CD4-positive, alpha-beta T cell treated with Interleukin-4 for 4 hours (primary cell): ENCODE results near the gene TMX4.
"Not testable (repeated sequence)": the region's sequence is repeated elsewhere in the genome, so short reads cannot be mapped to it uniquely, and the experiment has no call there.

Source experiments
- DNase-seq: peaks from one replicate; pipeline ENCODE4 v3.0.0-alpha.2; 2020

Gene TMX4, protein sequence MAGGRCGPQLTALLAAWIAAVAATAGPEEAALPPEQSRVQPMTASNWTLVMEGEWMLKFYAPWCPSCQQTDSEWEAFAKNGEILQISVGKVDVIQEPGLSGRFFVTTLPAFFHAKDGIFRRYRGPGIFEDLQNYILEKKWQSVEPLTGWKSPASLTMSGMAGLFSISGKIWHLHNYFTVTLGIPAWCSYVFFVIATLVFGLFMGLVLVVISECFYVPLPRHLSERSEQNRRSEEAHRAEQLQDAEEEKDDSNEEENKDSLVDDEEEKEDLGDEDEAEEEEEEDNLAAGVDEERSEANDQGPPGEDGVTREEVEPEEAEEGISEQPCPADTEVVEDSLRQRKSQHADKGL

DNA sequence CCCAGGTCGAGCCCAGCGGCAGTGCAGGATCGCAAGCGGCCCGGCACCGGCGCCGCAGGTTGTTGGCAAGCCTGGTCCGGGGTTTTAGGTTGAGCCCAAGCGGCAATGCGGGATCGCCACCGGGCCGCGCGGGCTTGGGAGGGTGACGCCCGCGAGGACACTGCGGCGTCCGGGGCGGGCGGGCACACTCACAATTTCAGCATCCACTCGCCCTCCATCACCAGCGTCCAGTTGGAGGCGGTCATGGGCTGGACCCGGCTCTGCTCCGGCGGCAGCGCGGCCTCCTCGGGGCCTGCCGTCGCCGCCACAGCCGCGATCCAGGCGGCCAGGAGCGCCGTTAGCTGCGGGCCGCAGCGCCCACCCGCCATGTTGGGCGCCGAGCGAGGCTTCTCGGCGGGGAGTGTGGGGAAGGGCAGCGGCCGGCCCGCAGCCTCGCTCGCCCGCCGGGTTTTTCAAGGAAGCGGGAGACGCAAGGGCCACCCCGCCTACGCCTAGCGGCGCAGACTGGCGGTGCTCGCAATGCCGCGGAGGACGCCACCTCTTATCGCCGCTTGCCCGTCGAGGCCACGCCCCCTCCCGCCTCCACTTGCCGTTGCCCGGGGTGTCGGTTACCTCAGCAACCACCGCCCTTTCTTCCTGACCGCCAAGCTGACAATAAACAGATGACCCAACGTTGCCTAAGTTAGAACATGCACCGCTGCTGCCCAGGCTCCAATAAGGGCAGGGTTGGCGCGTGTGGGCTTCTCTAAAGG is at the start of gene TMX4:
Gene TMX4 (minus strand): TSS at position 516 of the 752 bp plus-strand sequence. CDS start 148 bp downstream, at position 368.
- DNase-seq: peak; percentile 92

DNA sequence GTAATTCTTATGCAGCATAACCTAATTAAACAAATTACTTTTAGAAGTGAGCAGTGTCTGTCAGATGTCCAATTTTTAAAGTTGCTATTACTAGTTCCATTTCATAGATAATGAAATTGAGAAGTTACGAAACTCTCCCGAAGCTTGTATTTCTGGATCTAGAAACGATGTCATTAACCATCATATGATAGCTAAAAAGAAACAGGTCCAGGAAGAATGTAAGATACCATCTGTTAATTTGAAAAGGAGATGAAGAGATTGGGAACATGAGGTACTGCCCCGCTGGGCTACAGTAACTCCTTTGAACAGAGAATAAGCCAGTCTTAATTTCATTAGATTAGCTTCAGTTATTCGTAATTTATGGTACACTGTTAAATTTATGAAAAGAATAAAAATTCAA is 47.5 kb upstream of the TMX4 start:
- no peak for DNase-seq

DNA sequence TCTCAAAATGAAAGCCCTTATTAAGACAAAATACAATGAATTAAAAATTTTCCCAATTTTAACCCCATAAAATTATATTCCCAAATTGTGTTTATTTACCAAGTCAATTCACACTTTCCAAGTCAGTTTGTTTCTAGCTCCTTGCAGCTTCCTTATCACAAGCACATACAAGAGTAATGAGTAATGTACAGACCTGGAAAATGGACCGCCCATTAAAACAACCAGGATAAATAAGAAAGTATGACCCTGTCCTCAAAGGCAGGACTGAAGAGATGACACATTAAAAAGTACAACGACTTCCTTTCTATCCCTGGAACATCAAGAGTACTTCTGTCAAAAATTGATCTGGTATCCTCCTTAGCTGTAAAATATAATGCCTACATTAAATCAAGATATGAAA is 47.1 kb upstream of the TMX4 start:
- DNase-seq: no peak

DNA sequence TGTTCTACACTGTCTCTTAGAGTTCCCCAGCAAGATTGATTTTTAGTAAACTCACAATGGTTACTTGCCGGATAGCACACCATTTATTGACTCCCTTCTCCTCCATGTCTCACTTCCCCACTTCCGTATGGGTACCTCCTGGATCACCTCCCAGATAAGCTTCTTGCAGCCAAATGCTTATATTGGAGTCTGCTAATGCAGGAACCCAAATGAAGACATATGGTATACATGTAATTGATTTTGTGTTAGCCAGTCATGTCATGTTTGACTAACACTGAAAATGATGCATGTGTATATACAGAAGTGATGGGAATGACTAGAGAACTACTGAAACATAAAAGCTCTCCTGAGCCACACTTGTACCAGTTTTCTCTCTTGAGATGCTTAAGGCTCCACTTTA is 46.1 kb upstream of the TMX4 start:
- no peak for DNase-seq

DNA sequence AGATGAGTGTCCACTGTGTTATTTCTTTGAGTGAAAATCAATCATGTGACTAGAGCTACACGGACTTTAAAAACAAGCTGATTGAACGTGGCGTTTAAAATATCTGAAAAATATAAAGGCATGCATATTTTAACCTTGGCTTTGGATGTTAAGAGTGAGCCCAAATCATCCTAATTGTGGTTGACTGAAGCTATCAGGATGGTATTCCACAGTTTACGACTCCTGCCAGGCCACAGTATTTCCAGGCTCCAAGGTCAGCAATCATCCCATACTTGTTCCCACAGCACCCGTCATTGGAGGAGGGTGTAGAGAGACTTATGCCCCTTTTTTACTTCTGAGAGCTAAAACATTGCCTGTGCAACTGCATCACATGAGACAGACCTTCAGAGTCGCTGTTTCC is 43.2 kb upstream of the TMX4 start:
- no peak for DNase-seq

DNA sequence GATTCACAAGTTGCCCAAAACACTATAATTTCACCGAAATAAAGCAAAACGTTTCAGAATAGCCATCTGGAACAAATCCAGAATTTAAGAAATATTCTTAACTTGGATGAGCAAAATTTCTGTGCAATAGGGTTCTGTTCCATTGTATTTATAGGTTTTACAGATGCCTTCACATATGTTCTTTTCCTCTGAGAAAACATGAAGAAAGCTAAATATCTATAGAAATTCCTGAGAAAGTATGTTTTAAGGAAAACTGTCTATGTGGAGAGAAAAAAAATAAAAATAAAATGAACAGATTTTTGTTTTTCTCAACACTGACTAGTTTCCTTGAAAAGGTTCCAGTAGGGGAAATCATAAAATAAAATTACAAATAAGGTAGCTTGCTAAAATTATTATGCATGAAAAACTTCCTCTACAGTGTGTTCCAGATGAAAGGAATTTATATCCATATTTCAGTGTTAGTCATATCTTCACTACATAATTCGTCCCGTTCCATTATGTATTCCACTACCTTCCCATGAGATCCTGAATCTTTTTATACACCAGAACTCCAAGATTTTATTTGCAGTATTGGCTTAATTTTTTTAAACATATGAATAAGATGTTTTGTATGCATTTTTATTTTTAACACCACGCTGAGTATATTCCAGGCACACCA is 42.4 kb upstream of the TMX4 start:
- DNase-seq: no peak

DNA sequence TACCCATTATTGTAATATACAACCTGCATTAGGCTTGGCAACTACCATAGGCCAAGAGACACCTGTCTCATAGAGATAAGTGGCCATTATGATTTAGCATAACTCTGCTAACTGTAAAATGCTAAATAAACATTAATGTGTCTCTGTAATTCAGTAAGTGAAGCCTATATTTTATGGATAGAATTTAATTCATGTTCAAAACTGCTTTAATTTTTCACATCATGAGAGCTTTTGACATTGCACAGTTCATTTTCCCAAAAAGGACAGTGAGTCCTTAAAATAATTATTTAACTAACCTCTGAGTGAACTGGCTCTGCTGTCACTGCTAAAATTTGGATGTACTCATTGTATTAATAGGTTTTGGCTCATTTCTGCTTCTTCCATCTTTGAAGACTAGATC is 41.4 kb upstream of the TMX4 start:
- no peak for DNase-seq

DNA sequence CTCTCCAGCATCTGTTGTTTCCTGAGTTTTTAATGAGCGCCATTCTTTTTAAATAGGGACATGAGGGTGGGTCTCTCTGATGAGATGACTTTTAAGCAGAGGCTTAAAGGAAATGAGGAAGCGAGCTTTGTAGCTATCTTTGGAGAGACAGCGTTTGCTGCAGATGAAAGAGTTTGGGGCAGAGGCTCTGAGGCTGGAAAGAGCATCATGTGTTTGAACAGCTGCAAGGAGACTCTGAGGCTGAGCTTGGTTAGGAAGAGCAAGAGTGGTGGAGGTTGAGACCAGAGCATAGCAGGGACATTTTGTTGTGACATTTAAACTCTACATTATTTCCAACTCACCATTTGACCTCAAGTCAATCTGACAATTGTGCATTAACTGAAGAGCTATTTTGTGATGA is 38.3 kb upstream of the TMX4 start:
- DNase-seq: no peak

DNA sequence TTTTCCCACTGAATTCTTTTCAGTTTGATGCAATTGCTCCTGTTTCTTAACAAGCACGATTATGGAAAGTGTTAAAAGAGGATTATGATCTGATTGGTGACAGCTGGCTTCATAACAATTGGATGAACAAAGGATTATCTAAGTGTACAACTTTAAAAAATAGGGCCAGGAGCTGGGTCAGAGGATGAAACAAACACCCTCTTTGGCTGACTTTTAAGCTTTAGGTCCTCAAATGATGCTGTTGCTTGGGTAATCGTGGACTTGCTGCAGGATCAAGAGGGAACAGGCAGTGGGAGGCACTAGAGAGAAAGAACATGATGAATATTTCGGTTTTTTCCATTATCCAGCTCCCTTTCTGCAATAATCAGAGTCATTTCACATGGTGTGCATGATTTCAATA is 35.5 kb upstream of the TMX4 start:
- DNase-seq: no peak

DNA sequence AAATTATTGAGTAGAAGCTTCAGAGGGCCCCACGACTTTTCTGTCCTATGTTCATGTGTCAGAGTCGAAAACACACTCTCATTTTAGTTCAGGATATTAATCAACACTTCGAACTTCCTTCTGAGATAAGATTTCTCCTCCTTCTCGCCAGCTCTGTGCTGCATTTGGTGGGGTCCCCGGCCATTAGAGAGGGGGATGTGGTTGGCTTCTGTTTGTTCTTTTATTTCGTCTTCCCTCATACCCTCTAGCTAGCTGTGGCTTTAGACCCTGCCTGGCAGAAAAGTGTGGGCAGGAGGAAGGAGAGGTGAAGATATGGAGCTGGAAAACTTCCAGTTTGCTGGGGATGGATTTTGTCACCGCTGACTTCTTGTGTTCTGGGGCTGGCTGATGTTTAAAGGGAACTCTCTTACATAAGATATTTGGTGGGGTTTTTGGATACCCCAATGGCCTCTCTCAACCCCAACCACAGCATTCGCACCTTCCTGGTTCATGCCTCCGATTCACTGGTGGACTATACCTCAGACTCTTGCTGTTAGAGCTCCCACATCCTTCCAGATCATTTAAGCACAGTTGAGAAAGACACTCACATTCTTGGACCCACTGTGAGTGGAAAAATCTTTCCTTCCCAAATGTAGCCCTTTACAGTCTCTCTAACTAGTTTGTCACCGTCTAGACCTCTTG is 30.7 kb upstream of the TMX4 start:
- DNase-seq: no peak

DNA sequence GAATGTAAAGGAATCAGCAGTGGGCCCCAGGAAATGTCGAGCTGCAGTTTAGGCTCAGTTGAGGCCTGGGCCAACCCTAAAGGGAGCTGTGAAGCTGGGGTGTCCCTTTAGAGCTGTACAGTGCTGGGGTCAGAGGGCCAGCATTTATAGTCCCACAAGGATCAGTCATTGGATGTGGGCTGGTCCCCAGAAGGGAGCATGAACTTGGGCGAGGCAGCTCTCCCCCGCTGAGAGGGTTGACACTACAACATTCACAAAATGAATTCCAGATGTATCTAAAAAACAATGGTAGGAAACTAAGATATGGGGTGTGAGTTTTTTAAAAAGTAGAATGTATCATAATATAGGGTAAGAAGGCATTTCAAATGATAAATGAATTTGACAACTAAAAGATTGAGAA is 29.7 kb upstream of the TMX4 start:
- no peak for DNase-seq

DNA sequence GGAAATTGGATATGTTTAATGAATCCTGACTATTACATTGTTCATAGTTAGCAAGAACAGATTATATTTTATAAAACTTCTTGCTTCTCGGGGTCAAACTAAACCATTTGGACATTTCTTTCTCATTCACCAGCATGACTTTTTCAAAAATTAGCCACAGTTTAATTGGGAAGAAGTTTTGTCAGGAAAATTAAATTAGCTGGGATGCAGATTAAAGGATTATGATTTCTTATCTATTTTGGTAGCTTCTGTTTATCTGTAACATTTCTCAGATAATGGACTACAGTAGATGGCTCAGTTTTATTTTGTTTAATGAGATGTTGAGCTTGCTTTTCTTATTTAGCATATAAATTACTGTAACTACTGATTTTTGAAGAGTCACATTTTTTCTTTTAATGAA is 26.4 kb upstream of the TMX4 start:
- DNase-seq: no peak

DNA sequence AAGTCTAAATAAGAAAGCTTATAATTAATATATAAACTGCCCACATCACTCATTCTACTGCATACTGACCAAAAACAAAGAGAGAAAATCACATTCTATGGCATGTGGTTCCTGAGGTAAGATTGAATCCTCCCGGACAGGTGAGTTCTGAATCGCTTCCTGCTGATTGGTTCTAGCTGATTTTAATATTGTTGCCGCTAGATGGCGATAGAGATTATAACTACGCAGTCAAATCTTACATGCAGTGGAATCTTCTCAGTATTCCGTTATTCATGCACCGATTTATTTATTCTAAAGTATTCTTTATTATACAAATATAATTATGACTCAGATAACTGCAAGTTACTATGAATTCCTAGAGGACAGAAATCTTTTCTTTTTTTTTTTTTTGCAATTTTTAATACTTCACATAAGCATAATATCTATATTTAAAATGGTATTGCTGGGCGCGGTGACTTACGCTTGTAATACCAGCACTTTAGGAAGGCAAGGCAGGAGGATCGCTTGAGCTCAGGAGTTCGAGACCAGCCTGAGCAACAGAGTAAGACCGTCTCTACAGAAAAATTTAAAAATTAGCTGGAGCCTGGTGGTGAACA is 24.2 kb upstream of the TMX4 start:
- DNase-seq: peak; percentile 81

DNA sequence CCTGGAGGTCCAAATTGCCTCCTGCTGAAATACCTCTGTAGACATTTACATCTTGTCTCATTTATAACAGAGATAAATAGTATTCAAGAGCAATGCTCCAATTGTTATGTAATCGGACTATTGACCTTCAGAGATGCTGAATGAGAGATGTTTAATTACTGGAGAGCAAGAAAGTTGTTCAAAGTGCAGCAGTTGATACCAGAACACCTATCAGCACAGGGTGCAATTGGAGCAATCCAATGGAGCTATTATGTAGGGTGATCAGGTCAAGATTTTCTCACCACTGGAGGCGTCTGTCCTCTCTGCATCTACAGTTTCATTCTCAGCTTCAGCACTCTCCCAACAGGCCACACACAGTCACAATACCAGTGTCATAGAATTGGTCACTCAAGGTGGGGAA is 19.5 kb upstream of the TMX4 start:
- DNase-seq: no peak

DNA sequence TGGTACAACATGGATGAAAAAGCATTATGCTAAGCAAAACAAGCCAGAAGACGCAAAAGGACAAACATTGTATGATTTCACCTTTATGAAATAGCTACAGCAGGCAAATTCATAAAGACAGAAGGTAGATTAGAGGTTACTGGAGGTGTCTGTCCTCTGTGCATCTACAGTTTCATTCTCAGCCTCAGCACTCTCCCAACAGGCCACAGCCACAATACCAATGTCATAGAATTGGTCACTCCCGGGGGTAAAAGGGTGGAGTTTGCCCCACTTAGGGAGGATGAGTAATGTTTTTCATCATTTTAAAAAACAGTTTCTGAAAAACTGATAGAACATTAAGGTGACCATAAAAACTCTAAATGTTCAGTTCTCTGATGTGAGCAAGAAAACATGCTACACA is 17.2 kb upstream of the TMX4 start:
- DNase-seq: no peak

DNA sequence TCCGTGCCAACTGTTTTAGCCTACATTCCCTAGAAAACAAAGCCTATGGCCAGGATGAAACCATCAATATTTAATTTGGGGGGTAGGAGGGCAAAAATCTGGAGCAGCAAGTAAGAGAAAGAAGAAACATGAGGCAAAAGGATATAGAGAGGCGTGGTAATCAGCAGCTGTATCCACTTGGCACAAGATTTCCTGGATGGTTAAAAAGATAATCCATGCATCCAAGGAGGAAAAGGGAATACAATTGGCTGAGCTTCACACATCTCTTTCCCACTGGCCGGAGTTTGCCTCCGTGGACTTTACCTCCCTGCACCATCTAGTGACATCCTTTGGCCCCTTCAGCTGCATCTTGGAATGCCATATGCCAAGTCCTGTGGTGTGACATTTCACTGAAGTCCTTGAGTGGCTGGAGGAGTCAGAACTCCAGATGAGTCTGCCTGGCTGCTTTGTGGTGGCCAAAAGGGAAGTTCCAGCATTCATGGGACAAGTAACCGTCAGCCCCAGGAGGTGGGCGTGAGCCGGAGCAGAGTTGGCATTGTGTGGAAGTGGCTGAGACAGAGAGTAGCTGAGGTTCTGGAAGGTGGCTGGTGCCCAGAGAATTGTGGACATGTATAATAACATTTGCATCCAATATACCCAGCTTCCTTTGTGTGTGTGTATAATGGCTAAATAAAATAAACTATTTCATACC is 13.7 kb upstream of the TMX4 start:
- DNase-seq: no peak

DNA sequence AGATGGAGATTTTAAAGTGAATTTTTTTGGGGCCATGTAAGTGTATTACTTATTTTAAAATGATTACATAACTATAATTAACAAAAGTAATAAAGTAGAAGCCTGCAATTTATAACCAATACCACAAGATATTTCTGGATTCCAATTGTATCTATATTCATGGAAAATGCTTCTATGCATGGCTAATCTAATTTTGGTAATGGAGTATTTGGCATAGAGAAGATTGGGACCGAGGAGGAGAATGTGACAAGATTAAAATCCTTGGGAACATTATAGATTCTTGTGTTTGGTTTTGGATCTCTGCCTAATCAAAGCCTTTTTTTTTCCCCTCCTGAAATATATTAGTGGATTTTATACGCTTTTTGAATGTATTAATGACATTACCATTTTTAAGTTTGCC is 12.9 kb upstream of the TMX4 start:
- DNase-seq: no peak

DNA sequence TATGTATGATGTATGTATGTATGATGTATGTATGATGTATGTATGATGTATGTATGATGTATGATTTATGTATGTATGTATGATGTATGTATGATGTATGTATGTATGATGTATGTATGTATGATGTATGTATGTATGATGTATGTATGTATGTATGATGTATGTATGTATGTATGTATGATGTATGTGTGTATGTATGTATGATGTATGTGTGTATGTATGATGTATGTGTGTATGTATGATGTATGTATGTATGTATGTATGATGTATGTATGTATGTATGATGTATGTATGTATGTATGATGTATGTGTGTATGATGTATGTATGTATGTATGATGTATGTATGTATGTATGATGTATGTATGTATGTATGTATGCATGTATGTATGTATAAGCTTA is 12.0 kb upstream of the TMX4 start:
- DNase-seq: not testable (repeated sequence)

DNA sequence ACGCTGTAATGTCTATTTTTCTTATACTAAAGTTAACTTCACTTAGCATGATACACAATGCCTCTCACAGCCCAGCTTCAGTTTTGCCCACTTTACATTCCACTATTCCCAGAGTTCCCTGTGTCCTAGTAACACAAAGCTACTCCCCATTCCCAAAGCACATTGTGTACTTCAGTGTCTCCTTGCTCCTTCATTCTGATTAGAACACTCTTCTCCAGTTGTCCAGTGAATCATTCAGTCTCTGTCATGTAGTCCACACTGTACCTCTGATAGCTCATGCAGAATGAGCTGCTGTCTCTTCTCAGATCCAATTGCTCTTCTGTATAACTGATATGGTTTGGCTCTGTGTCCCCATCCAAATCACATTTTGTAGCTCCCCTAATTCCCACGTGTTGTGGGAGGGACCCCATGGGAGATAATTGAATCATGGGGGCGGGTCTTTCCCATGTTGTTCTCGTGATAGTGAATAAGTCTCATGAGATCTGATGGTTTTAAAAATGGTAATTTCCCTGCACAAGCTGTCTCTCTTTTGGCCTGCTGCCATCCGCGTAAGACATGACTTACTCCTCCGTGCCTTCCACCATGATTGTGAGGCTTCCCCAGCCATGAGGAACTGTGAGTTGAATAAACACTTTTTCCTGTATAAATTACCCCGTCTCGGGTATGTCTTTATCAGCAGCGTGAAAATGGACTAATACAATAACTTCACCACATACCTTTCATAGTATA is 2.1 kb upstream of the TMX4 start:
- DNase-seq: no peak

DNA sequence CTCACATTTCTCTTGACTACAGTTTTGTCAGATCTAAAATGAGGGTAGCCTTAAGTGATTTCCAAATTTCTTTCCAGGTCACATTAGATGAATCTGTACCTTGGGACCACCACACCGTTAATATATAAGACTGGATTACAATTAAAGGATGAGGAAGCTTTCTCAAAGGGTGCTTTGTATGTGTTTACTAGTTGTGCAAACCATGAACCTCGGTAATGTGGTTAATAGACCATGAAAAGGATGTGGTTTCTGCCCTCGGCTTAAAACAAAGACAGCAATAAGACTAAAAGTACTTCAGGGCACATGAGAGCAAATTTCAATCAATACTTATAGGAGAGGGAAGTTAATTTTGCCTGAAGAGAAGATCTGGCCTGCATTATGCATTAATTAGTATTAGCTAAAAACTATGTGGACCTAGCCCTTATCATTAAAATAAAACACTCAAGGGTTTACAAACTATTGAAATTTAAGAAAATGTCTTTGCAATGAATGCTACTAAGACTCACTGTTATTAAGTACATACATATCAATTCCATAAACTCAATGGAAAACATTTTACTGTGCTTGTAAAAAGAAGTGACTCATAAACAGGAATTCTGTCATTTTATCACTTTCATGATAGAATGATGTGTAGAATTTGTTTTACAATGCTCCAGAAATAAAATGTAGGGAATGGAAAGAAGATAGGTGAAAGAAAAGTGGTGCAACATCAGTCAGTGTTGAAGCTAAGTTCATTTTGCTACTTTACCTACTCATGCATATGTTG is 936 bp upstream of the TMX4 start:
- peak; percentile 71 for DNase-seq

DNA sequence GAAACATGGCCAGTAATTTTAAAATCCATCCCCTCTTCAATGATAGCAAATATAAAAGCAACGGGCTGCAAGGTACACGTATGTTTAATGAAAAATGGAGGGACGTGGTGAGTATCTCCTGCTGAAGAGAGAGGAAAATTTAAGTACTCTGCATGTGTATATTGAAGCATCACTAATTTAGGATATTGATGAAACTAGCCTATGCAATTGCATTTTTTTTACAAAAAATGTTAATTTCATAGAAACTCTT is 362 bp upstream of the TMX4 start:
- DNase-seq: no peak

DNA sequence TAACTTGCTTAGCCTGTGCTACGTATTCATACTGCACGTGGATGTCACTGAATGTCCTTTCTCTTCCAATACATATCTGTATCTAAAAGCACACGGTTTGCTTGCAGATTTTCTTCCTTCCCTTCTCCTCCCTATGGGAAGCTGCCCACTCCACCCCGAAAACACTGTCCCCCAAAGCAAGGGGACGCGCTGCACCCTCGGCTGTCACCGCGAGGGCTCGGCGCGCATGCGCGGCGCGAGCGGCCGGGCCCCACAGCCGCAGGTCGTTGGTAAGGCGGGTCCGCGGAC is 659 bp downstream of the TMX4 start:
- peak; percentile 61 for DNase-seq
